Hepatocyte (in vitro differentiated cells): ENCODE data around the gene ZNF385B.

Experiments
- EZH2 ChIP-seq: fragments of 200-600 bp; sonication (generic); IDR thresholded peaks from 2 replicates; pipeline ENCODE4 v1.6.1; 2016; ENCODE audit warnings: antibody characterized with exemption, mild to moderate bottlenecking, borderline replicate concordance
- TF ChIP-seq, protein P1 (sequence below): fragments of 200-600 bp; sonication (generic); IDR thresholded peaks from 2 replicates; pipeline ENCODE4 v1.5.1; 2016; ENCODE audit warnings: antibody characterized with exemption, mild to moderate bottlenecking; ENCODE audit not compliant: poor library complexity

DNA sequence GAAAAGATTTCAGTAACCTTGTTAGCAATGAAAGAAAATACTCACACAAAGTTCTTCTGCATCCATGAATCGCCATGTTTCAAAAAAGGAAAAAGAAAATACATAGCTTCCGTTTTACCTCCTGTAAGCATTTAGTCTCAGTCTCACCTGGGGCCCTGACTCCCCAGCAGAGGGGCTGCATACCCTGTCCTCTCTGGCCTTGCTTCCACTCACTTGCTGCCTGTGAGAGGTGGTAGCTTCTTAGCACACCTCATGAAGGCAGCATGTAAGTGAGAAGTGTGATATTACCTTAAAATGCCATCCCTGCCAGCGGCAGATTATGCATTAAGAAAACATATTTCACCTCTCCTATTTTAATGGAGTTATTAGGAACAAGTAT lies 49.3 kb upstream of the ZNF385B start:
- TF ChIP-seq, protein P1, sequence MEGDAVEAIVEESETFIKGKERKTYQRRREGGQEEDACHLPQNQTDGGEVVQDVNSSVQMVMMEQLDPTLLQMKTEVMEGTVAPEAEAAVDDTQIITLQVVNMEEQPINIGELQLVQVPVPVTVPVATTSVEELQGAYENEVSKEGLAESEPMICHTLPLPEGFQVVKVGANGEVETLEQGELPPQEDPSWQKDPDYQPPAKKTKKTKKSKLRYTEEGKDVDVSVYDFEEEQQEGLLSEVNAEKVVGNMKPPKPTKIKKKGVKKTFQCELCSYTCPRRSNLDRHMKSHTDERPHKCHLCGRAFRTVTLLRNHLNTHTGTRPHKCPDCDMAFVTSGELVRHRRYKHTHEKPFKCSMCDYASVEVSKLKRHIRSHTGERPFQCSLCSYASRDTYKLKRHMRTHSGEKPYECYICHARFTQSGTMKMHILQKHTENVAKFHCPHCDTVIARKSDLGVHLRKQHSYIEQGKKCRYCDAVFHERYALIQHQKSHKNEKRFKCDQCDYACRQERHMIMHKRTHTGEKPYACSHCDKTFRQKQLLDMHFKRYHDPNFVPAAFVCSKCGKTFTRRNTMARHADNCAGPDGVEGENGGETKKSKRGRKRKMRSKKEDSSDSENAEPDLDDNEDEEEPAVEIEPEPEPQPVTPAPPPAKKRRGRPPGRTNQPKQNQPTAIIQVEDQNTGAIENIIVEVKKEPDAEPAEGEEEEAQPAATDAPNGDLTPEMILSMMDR: no peak
- no peak for TF ChIP-seq EZH2
